ENCODE results near the gene KIAA0232. TPM values are rescaled to one million over a fixed set of nuclear protein-coding genes. Genes with fewer than 3 reads are reported as not detected.

The KIAA0232 gene
- total and polyA plus RNA-seq, 9 of the 15 experiments (the other 6 are each of a cell fraction or from before 2014, with no cell fraction given), result 3.5 to 17.4 (median 13.0) TPM

GRCh38 chr4:6783111-6783981, 819 bp downstream of the KIAA0232 start (continued):
- TF ChIP-seq GABPA (tag; conservative IDR thresholded peaks at IDR 0.05; ENCODE audit: low read depth), result no peak
- no peak for TF ChIP-seq CSDE1 (IDR thresholded peaks at IDR 0.05)
- TF ChIP-seq ZNF445 (CRISPR knock-in tag; IDR thresholded peaks at IDR 0.05; ENCODE audit: low read depth), result no peak

GRCh38 chr4:6785572-6785925, 3.0 kb downstream of the KIAA0232 start:
- intact Hi-C loops (cut with micrococcal nuclease) (no loop called here), in situ Hi-C loops (cut with MboI) (no loop called here)
- Histone ChIP-seq H2AFZ (ENCODE audit: low read depth, low read length) (no peak overlapping the region), H3K27me3 (ENCODE audit: control insufficient read depth in 2 of 2, insufficient read depth in 2 of 2, low read length in 2 of 2) (no peaks in the 10 kb centered on the region), H4K20me1 (replicated peaks; ENCODE audit: control insufficient read depth, insufficient read depth, low read length) (peaks cover 42% of the 10 kb centered on the region), H3K9me1 (ENCODE audit: control insufficient read depth, insufficient read depth, low read length) (peaks cover 9% of the 10 kb centered on the region), H3K4me2 (ENCODE audit: insufficient read depth, low read length) (peak overlapping the region; percentile 27; the same call in 1 of the 2 replicates), H3K9me3 (replicated peaks; ENCODE audit: control insufficient read depth, insufficient read depth, low read depth, low read length) (no peaks in the 10 kb centered on the region), H3K4me1 (replicated peaks in 1 of 2; ENCODE audit: control insufficient read depth in 2 of 2, insufficient read depth in 2 of 2, low read length in 2 of 2) (peaks cover 44 to 45% of the 10 kb centered on the region in 2 experiments), H3K36me3 (ENCODE audit: control insufficient read depth, insufficient read depth, low read length) (peaks cover 36% of the 10 kb centered on the region), H3K79me2 (ENCODE audit: control insufficient read depth, insufficient read depth, low read length) (peaks cover 77% of the 10 kb centered on the region), H3K27ac (ENCODE audit: extremely low read depth, low read depth, low read length) (peak overlapping the region; percentile 14; the same call in 2 of the 3 replicates), H3K4me3 (no peak overlapping the region), H3K9ac (ENCODE audit: insufficient read depth in 1 of 2, low read depth in 2 of 2, low read length in 2 of 2) (no peak overlapping the region)
- TF ChIP-seq RCOR1 (IDR thresholded peaks at IDR 0.05; ENCODE audit: borderline replicate concordance in 1 of 2, low read depth in 2 of 2, low read length in 2 of 2) (peak in 1 of 2 experiments; percentile 13; a peak in 1 of 4 replicates), ZBTB8A (IDR thresholded peaks at IDR 0.05; ENCODE audit: partially characterized antibody) (no peak), HDAC1 (IDR thresholded peaks at IDR 0.05) (peak in 1 of 2 experiments; percentile 9; a peak in 1 of 4 replicates)
- ChIA-PET POLR2A (interaction anchor here (0.6 to 5.6 kb wide), 11 partner anchors 9 to 133 kb away, joined by 3 to 46 read pairs (median 4); partner anchors contain the start of gene TBC1D14), CTCF (ENCODE audit: low intra/inter-chr PET ratio) (no interaction called here)
- ATAC-seq (no peak), FAIRE-seq (peak; percentile 65), DNase-seq (ENCODE audit: extremely low read depth in 1 of 4, low spot score in 3 of 4) (peak in 1 of 4 experiments; percentile 47)
- BruUV-seq (replicated peaks), result no TSS peak
- WGBS (ENCODE audit: insufficient coverage, low coverage, missing lambda C conversion rate), result 56% methylated on average over 1 of the region's 1 CpG

Measured in K562 (cell line).